SU-DHL-6 (cell line): ENCODE measurements around the gene APPL2.

Experiments used
- EZH2phosphoT487 ChIP-seq: fragments of 200-600 bp; sonication (generic), shearing (Covaris generic); conservative IDR thresholded peaks from 2 replicates; pipeline ENCODE4 v1.6.1; 2018; ENCODE audit warnings: mild to moderate bottlenecking, antibody characterized with exemption, low read length, moderate library complexity, mixed read lengths
- TF ChIP-seq, protein P1 (sequence below): fragments of 200-600 bp; sonication (generic); IDR thresholded peaks from one replicate; pipeline ENCODE4 v1.5.1; 2017; ENCODE audit warnings: antibody characterized with exemption, mild to moderate bottlenecking, low read length, moderate library complexity; ENCODE audit not compliant: insufficient read depth, poor library complexity, severe bottlenecking

DNA sequence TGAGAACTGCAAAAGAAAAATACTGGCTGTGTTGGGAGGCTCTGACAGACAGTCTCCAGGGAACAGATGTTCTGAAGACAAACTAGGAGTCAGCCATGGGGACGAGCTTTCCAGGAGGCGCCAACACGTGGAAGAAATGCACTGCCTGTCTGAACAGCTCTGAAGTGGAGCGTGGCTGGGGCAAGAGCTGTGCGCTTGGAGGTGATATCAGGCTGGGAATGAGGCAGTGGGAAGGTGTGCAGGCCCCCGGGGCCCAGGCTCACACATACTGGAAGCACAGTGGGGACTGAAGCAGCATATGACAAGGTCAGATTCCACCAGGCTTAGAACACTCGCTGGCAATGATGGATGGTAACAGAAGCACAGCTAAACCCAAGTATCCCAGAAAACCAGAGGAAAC lies 17.5 kb downstream of the APPL2 start:
- TF ChIP-seq, protein P1, sequence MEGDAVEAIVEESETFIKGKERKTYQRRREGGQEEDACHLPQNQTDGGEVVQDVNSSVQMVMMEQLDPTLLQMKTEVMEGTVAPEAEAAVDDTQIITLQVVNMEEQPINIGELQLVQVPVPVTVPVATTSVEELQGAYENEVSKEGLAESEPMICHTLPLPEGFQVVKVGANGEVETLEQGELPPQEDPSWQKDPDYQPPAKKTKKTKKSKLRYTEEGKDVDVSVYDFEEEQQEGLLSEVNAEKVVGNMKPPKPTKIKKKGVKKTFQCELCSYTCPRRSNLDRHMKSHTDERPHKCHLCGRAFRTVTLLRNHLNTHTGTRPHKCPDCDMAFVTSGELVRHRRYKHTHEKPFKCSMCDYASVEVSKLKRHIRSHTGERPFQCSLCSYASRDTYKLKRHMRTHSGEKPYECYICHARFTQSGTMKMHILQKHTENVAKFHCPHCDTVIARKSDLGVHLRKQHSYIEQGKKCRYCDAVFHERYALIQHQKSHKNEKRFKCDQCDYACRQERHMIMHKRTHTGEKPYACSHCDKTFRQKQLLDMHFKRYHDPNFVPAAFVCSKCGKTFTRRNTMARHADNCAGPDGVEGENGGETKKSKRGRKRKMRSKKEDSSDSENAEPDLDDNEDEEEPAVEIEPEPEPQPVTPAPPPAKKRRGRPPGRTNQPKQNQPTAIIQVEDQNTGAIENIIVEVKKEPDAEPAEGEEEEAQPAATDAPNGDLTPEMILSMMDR: no peak
- no peak for TF ChIP-seq EZH2phosphoT487
